GM12878 (cell line): Measurements from ENCODE around the gene UGT2A1. TPM values are rescaled to one million over a fixed set of nuclear protein-coding genes. Genes with fewer than 3 reads are reported as not detected.

Experiments used
- ATAC-seq: fragments of 200-7000 bp; cut with Tn5 transposase; 3 replicates; pipeline ENCODE4 v1.9.1; 2020; ENCODE audit warnings: mild to moderate bottlenecking, moderate library complexity
- BruUV-seq: library from RNA; stranded (reverse); fragments of 400-500 nt; replicated peaks from 2 replicates; lab custom pipeline; 2021; lab: Mats Ljungman, UMichigan
- CTCF ChIA-PET: fragments of 300-600 bp; sonication (Branson Sonifier 250); formaldehyde crosslinking; extraction: SDS; loops from one replicate; lab custom pipeline; 2021; ENCODE audit warnings: inconsistent platforms; lab: Yijun Ruan, JAX
- POLR2A ChIA-PET: fragments of 350-600 bp; formaldehyde crosslinking; extraction: SDS; loops from one replicate; lab custom pipeline; 2021; ENCODE audit warnings: inconsistent platforms; lab: Charles Lee
- RAD21 ChIA-PET: fragments of 300-600 bp; sonication (Branson Sonifier 250); formaldehyde crosslinking; loops from one replicate; lab custom pipeline; 2023; ENCODE audit warnings: antibody characterized with exemption; ENCODE audit not compliant: unreplicated experiment; lab: Charles Lee
- SMC1A ChIA-PET: fragments of 300-600 bp; sonication (Branson Sonifier 250); formaldehyde crosslinking; loops from one replicate; lab custom pipeline; 2023; ENCODE audit not compliant: unreplicated experiment, uncharacterized antibody; lab: Charles Lee
- DNase-seq: peaks from one replicate; pipeline ENCODE4 v3.0.0-alpha.2; 2011; ENCODE audit warnings: low read depth, low spot score
- FAIRE-seq: peaks from 3 replicates; lab custom pipeline; 2011; peaks lifted over from hg19 to GRCh38; lab: Jason Lieb, UNC
- H2AFZ ChIP-seq: 2 replicates; pipeline ENCODE4 v1.6.0; 2011; ENCODE audit warnings: low read depth, low read length, control low read depth; ENCODE audit not compliant: control insufficient read depth
- H3K27ac ChIP-seq: 2 replicates; pipeline ENCODE4 v1.5.1; 2011; ENCODE audit warnings: control low read depth; ENCODE audit not compliant: control insufficient read depth, insufficient read depth
- H3K27me3 ChIP-seq, 2 experiments: replicated peaks in 1 of 2; 2 replicates each; pipeline versions ENCODE4 v1.6.0 to v1.6.1; 2011; ENCODE audit warnings: low read length in 1 of 2; ENCODE audit not compliant: control insufficient read depth in 2 of 2, insufficient read depth in 2 of 2
- H3K36me3 ChIP-seq, 2 experiments: 2 replicates each; pipeline ENCODE4 v1.5.1; 2011; ENCODE audit warnings: low read length in 1 of 2; ENCODE audit not compliant: control insufficient read depth in 2 of 2, insufficient read depth in 2 of 2
- H3K4me1 ChIP-seq: 2 replicates; pipeline ENCODE4 v1.6.1; 2011; ENCODE audit warnings: mild to moderate bottlenecking, low read length, moderate library complexity, mixed read lengths; ENCODE audit not compliant: control insufficient read depth, insufficient read depth
- H3K4me2 ChIP-seq: 2 replicates; pipeline ENCODE4 v1.6.0; 2011; ENCODE audit warnings: control low read depth; ENCODE audit not compliant: control insufficient read depth, insufficient read depth
- H3K4me3 ChIP-seq: fragments of 200-600 bp; sonication (generic); 2 replicates; pipeline ENCODE4 v1.5.1; 2016
- H3K79me2 ChIP-seq: 2 replicates; pipeline ENCODE4 v1.6.0; 2011; ENCODE audit warnings: low read length; ENCODE audit not compliant: control insufficient read depth, insufficient read depth
- H3K9ac ChIP-seq: 2 replicates; pipeline ENCODE4 v1.8.0; 2011; ENCODE audit warnings: low read length, control low read depth, mixed read lengths; ENCODE audit not compliant: control insufficient read depth, insufficient read depth
- H3K9me3 ChIP-seq: replicated peaks from 3 replicates; pipeline ENCODE4 v1.5.1; 2011; ENCODE audit warnings: mild to moderate bottlenecking, low read length; ENCODE audit not compliant: control insufficient read depth, insufficient read depth
- H4K20me1 ChIP-seq: 2 replicates; pipeline ENCODE4 v1.6.0; 2011; ENCODE audit not compliant: control insufficient read depth, insufficient read depth
- ASH2L ChIP-seq: fragments of 300-600, 200-600 bp; sonication (generic); IDR thresholded peaks from 2 replicates; pipeline ENCODE4 v1.6.1; 2017; ENCODE audit warnings: low read depth, mild to moderate bottlenecking, borderline replicate concordance
- ATF3 ChIP-seq: IDR thresholded peaks from 2 replicates; pipeline ENCODE4 v1.6.1; 2011; ENCODE audit warnings: low read depth, mild to moderate bottlenecking, low read length, moderate library complexity, borderline replicate concordance; ENCODE audit errors: extremely low read depth
- BRCA1 ChIP-seq: IDR thresholded peaks from 2 replicates; pipeline ENCODE4 v1.6.1; 2011; ENCODE audit warnings: low read depth, low read length, improper control_type of control experiment
- CHD4 ChIP-seq: fragments of 200-600 bp; sonication (generic); IDR thresholded peaks from 2 replicates; pipeline ENCODE4 v1.6.1; 2016; ENCODE audit warnings: mild to moderate bottlenecking
- EZH2 ChIP-seq: IDR thresholded peaks from 2 replicates; pipeline ENCODE4 v1.6.1; 2012; ENCODE audit warnings: low read depth, mild to moderate bottlenecking, control low read depth, inconsistent platforms, low read length, borderline replicate concordance; ENCODE audit not compliant: control insufficient read depth
- HCFC1 ChIP-seq: fragments of 150-350 bp; IDR thresholded peaks from 2 replicates; pipeline ENCODE4 v1.6.1; 2014; ENCODE audit warnings: low read length
- MEF2A ChIP-seq: IDR thresholded peaks from 2 replicates; pipeline ENCODE4 v1.6.1; 2011; ENCODE audit warnings: low read depth, mild to moderate bottlenecking, low read length, moderate library complexity; ENCODE audit not compliant: insufficient read depth
- NFIC ChIP-seq: IDR thresholded peaks from 2 replicates; pipeline ENCODE4 v1.6.1; 2012; ENCODE audit warnings: low read depth, mild to moderate bottlenecking, inconsistent platforms, low read length, moderate library complexity
- NFYA ChIP-seq: IDR thresholded peaks from 2 replicates; pipeline ENCODE4 v1.6.1; 2011; ENCODE audit warnings: low read depth, mild to moderate bottlenecking, low read length, improper control_type of control experiment, borderline replicate concordance
- NRF1 ChIP-seq: conservative IDR thresholded peaks from 2 replicates; pipeline ENCODE4 v1.6.1; 2011; ENCODE audit warnings: mild to moderate bottlenecking, low read depth, low read length, improper control_type of control experiment
- SMAD5 ChIP-seq: IDR thresholded peaks from 2 replicates; pipeline ENCODE4 v1.6.1; 2016; ENCODE audit warnings: antibody characterized with exemption, low read depth
- STAT1 ChIP-seq: fragments of 450-650 bp; conservative IDR thresholded peaks from 2 replicates; pipeline ENCODE4 v1.6.1; 2014; ENCODE audit warnings: antibody characterized with exemption, mild to moderate bottlenecking
- SUPT20H ChIP-seq: IDR thresholded peaks from 2 replicates; pipeline ENCODE4 v1.6.1; 2011; ENCODE audit warnings: low read depth, mild to moderate bottlenecking, low read length, moderate library complexity, borderline replicate concordance; ENCODE audit not compliant: control insufficient read depth
- TAF1 ChIP-seq: IDR thresholded peaks from 2 replicates; pipeline ENCODE4 v1.6.1; 2011; ENCODE audit warnings: mild to moderate bottlenecking, low read depth, low read length, borderline replicate concordance
- TARDBP ChIP-seq: IDR thresholded peaks from 2 replicates; pipeline ENCODE4 v1.6.1; 2016; ENCODE audit warnings: borderline replicate concordance
- TCF12 ChIP-seq: IDR thresholded peaks from 2 replicates; pipeline ENCODE4 v1.6.1; 2011; ENCODE audit warnings: low read depth, mild to moderate bottlenecking, low read length
- TCF3 ChIP-seq: IDR thresholded peaks from 2 replicates; pipeline ENCODE4 v1.6.1; 2012; ENCODE audit warnings: low read depth, mild to moderate bottlenecking, low read length, borderline replicate concordance; ENCODE audit not compliant: insufficient read depth
- YY1 ChIP-seq: IDR thresholded peaks from 2 replicates; pipeline ENCODE4 v1.6.1; 2011; ENCODE audit warnings: low read depth, mild to moderate bottlenecking, low read length
- ZSCAN29 ChIP-seq: fragments of 450-650 bp; IDR thresholded peaks from 2 replicates; pipeline ENCODE4 v1.6.1; 2017; ENCODE audit warnings: mild to moderate bottlenecking, moderate library complexity
- WGBS: methylation state at CpG from one replicate; pipeline ENCODE4 v1.1.6; 2016; ENCODE audit warnings: low lambda C conversion rate; ENCODE audit not compliant: insufficient replicate concordance, insufficient coverage; ENCODE audit errors: missing lambda C conversion rate; 5-methylcytosine and 5-hydroxymethylcytosine counted together
- in situ Hi-C: fragments of 300-500 bp; cut with MboI; formaldehyde crosslinking; loops from 9 replicates; pipeline ENCODE4 v1.14.3; 2018; ENCODE audit warnings: mixed read lengths
- intact Hi-C: fragments of 100-400 bp; cut with micrococcal nuclease; formaldehyde crosslinking; loops from one replicate; pipeline ENCODE4 v1.14.2; 2022; ENCODE audit not compliant: unreplicated experiment
- polyA plus RNA-seq, 11 experiments: library from polyadenylated mRNA; depleted of rRNA in 4 of 11; unstranded in 6 of 11; stranded (reverse) in 5 of 11; fragments of >200 nt; fragmentation: Nextera tagmentation in 4 of 11; fragmentation: Illumina TruSeq in 1 of 11; extraction: Ambion mirVana in 4 of 11; extraction: Trizol in 1 of 11; gene quantifications; 1 replicate in 1 of 11; 2 replicates in 10 of 11; pipeline versions ENCODE4 v1.2.1 to v1.2.3, GENCODE V29; 2011 to 2016; ENCODE audit warnings: inconsistent platforms in 2 of 11, missing spikeins in 2 of 11, low read depth in 1 of 11
- total RNA-seq, 4 experiments: library from RNA; depleted of rRNA in 3 of 4; stranded (reverse); fragments of >200 nt in 3 of 4; fragmentation: Illumina TruSeq in 1 of 4; extraction: Trizol in 1 of 4; gene quantifications; 2 replicates each; pipeline versions ENCODE4 v1.2.1 to v1.2.3, GENCODE V29; 2013 to 2021
- TF ChIP-seq, protein P1 (sequence below): fragments of 450-650 bp; IDR thresholded peaks from 2 replicates; pipeline ENCODE4 v1.6.1; 2018; ENCODE audit warnings: borderline replicate concordance, mild to moderate bottlenecking; ENCODE audit not compliant: partially characterized antibody
- TF ChIP-seq, protein P2 (sequence below): IDR thresholded peaks from 2 replicates; pipeline ENCODE4 v1.6.1; 2011; ENCODE audit warnings: borderline replicate concordance, low read depth, mild to moderate bottlenecking, moderate library complexity, mixed read lengths, low read length; ENCODE audit not compliant: insufficient read depth; ENCODE audit errors: extremely low read length
- TF ChIP-seq, protein P3 (sequence below): IDR thresholded peaks from 2 replicates; pipeline ENCODE4 v1.6.1; 2012; ENCODE audit warnings: low read depth, low read length, improper control_type of control experiment

Gene UGT2A1
- total and polyA plus RNA-seq, 10 of the 15 experiments (the other 5 are each of a cell fraction or from before 2014, with no cell fraction given): 0.04 to 0.50 (median 0.08) TPM; not detected in 5

DNA sequence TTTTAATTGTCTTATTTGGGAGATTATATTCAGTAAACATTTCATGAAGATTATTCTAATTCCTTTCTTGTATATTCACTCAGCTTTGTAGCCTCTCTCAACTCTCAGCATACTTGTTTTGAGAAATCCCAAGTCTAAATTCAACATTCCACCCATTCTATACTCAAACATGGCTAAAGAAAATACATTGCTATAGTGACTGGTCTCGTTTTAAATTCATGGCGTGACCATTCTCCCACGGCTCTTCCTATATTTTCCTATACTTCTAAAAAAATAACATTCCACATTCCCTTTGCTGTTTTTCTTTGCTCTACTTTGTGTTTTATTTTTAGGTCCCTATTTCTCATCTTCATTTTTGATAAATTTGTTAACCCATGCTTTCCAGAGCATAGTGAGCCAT is 49.2 kb upstream of the UGT2A1 start (continued):
- TF ChIP-seq SUPT20H (no peak), TARDBP (no peak), YY1 (no peak), NRF1 (no peak), STAT1 (no peak)

DNA sequence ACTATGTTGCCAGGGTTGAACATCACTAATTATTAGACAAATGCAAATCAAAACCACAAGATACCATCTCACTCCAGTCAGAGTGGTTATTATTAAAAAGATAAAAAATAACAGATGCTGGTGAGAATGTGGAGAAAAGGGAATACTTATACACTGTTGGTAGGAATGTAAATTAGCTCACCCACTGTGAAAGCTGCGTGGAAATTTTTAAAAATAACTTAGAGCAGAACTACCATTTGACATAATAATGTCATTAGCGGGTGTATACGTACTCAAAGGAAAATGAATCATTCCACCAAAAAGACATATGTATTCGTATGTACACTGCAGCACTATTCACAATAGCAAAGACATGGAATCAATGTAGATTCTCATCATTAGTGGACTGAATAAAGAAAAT is 48.6 kb upstream of the UGT2A1 start:
- ChIA-PET POLR2A (no interaction called here), RAD21 (no interaction called here), SMC1A (no interaction called here), CTCF (interaction anchor here (0.6 kb wide), 1 partner anchor 99 kb away, joined by 3 read pairs; no protein-coding TSS in a partner anchor)
- Histone ChIP-seq H3K27me3 (no peaks in the 10 kb centered on the region), H3K4me2 (no peak overlapping the region), H4K20me1 (no peaks in the 10 kb centered on the region), H3K36me3 (no peaks in the 10 kb centered on the region), H3K9me3 (no peaks in the 10 kb centered on the region), H3K4me1 (no peaks in the 10 kb centered on the region), H3K27ac (no peak overlapping the region), H3K9ac (no peak overlapping the region), H3K79me2 (no peaks in the 10 kb centered on the region), H3K4me3 (no peak overlapping the region), H2AFZ (no peak overlapping the region)
- FAIRE-seq (no peak), ATAC-seq (no peak), DNase-seq (no peak)
- 4% methylated on average over 4 of the region's 4 CpGs for WGBS
- no TSS peak for BruUV-seq
- in situ Hi-C loops: no loop called here
- intact Hi-C loops: no loop called here
- TF ChIP-seq BRCA1 (no peak), TCF3 (no peak), HCFC1 (no peak), MEF2A (no peak), TAF1 (no peak), EZH2 (no peak), SMAD5 (no peak), NFIC (no peak), TCF12 (no peak), ZSCAN29 (no peak), NFYA (no peak), ASH2L (no peak), CHD4 (no peak), ATF3 (no peak)
- TF ChIP-seq, protein P1, sequence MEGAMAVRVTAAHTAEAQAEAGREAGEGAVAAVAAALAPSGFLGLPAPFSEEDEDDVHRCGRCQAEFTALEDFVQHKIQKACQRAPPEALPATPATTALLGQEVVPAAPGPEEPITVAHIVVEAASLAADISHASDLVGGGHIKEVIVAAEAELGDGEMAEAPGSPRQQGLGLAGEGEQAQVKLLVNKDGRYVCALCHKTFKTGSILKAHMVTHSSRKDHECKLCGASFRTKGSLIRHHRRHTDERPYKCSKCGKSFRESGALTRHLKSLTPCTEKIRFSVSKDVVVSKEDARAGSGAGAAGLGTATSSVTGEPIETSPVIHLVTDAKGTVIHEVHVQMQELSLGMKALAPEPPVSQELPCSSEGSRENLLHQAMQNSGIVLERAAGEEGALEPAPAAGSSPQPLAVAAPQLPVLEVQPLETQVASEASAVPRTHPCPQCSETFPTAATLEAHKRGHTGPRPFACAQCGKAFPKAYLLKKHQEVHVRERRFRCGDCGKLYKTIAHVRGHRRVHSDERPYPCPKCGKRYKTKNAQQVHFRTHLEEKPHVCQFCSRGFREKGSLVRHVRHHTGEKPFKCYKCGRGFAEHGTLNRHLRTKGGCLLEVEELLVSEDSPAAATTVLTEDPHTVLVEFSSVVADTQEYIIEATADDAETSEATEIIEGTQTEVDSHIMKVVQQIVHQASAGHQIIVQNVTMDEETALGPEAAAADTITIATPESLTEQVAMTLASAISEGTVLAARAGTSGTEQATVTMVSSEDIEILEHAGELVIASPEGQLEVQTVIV: no peak
- TF ChIP-seq, protein P2, sequence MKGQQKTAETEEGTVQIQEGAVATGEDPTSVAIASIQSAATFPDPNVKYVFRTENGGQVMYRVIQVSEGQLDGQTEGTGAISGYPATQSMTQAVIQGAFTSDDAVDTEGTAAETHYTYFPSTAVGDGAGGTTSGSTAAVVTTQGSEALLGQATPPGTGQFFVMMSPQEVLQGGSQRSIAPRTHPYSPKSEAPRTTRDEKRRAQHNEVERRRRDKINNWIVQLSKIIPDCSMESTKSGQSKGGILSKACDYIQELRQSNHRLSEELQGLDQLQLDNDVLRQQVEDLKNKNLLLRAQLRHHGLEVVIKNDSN: no peak
- TF ChIP-seq, protein P3, sequence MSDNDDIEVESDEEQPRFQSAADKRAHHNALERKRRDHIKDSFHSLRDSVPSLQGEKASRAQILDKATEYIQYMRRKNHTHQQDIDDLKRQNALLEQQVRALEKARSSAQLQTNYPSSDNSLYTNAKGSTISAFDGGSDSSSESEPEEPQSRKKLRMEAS: no peak
